ENCODE data around the gene CCBE1.

CCBE1 gene

GRCh38 chr18:59565957-59566356, 131.3 kb downstream of the CCBE1 start:
- DNase-seq, result no peak

GRCh38 chr18:59564561-59564960, 132.7 kb downstream of the CCBE1 start:
- no peak for DNase-seq

- DNase-seq, result no peak
Measured at GRCh38 chr18:59563176-59563785, 133.9 kb downstream of the CCBE1 start.

DNA sequence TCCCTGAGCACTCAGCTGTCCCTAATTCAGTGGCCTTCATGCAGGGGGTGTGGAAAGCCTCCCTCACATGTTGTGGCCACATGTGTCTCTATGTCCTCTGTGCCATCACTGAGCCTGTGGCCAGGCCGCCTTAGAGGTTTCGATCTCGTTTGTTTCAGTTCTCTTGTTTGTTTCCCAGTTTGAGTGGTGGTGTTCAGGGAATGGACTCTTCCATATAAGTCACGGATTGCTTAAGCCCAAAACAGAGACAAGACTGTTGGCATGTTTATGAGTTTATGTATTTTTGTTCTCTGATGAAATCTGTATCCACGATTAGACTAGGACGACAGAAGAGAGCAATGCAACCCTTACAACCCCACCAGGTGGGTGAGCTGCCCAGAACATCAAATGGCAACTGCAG, 134.5 kb downstream of the CCBE1 start:
- DNase-seq, result no peak

- no peak for DNase-seq
Measured at GRCh38 chr18:59561612-59562011, 135.6 kb downstream of the CCBE1 start.

DNA sequence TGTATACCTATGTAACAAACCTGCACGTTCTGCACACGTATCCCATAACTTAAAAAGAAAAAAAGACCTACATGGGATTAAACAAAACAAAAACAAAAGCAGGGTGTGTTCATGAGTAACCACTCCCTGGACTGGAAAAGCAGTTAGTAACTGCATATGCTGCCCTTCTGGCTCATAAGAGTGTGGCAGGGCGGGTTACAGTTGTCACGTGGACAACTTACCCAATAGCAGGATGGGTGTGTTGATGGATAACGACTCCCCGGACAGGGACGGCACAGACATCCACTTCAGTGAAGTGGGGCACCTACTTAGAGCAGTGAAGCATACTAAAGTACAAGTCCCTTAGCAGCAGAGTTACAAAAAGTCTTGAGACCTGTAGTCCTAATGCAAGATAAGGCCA, 136.7 kb downstream of the CCBE1 start:
- DNase-seq, result no peak

GRCh38 chr18:59559528-59559927, 137.7 kb downstream of the CCBE1 start:
- DNase-seq, result no peak

DNA sequence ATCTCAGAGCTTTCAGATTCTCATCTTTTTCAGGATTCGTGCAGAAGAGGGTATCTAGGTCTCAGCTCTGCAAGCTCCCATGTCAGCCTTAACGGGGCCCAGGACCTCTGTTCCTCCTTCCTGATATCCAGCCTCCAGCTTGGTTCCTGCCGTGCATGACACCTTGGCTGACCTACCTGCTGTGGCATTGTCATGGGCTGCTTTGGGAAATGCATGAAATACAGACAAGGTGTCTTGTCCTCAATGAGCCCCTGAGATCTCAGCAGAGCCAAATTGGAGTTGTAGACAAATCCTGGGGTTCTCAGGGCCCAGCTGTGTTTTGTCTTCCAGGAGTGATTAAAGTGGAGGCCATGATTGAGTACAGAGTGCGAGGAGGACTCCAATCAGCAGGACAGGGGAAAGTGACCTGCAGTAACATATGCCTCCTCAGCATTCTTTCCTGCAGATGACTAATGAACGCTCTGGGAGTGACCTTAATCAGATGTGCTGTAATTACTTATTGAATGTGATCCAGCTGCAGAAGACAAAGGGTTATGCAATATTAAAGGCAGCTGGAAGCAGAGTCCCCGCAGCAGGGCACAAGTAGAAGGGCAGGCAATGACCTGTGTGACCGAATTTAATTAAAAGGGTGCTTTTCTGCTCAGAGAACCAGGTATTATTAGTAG, 141.1 kb downstream of the CCBE1 start:
- DNase-seq, result no peak

GRCh38 chr18:59554796-59555335, 142.4 kb downstream of the CCBE1 start:
- DNase-seq, result no peak

DNA sequence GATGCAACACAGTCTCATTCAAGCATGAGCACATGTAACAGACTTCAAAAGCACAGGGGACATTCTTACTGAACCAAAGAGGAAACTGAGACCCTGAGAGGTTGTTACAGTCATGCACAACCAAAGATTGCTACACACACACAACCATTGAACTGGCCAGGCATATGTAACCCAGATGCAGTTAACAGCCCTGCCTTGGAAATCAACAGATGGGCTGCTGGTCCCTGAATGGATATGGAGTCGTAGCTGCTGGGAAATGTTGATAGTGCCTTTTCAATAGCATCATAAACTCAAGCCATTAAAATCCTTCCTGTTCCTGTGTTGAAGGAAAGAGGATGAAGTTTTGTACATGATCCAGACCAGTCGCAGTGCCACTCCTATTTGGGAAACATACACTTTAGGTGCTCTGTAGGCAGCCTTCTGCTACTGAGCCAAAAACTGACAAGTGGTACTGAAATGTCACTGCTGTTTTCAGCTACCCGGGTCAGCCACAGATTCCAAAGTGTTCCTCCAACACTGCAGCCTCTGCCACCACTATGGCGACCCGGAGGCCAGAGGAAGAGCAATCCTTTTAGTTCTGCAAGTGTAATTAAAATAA, 143.9 kb downstream of the CCBE1 start:
- DNase-seq, result no peak

DNA sequence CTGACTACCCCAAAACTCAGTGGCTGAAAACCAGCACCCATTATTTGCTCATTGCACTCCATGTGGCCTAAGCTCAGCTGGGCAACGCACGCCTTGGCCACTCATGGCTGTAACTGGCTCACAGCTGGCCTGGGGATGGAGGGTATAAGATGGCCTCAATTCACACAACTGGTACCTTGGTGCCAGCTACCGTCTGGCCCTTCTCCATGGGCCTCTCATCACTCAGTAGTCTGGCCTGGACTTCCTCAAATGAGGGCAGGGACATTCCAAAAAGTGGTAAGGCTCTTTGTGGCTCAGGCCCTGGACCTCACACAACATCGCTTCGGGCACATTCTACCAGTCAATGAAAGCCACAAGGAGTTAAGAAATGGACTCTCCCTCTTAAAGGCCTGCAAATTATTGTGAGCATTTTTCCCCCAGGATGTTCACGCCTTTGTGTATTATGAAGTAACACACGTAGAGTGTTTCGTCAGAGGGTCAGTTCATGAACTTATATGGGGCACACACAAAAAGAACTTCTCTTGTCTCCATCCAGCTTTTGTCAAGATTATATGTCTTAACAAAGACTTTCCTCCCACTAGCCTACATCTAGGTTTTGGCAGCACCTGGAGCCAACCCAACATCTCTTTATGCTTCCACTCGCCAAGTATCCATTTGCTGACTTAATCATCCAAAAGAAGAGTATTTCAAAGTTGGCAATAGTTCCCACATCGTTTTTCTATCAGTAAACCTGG, 145.2 kb downstream of the CCBE1 start:
- DNase-seq, result no peak

- no peak for DNase-seq
Measured at GRCh38 chr18:59550174-59550516, 147.1 kb downstream of the CCBE1 start.

DNA sequence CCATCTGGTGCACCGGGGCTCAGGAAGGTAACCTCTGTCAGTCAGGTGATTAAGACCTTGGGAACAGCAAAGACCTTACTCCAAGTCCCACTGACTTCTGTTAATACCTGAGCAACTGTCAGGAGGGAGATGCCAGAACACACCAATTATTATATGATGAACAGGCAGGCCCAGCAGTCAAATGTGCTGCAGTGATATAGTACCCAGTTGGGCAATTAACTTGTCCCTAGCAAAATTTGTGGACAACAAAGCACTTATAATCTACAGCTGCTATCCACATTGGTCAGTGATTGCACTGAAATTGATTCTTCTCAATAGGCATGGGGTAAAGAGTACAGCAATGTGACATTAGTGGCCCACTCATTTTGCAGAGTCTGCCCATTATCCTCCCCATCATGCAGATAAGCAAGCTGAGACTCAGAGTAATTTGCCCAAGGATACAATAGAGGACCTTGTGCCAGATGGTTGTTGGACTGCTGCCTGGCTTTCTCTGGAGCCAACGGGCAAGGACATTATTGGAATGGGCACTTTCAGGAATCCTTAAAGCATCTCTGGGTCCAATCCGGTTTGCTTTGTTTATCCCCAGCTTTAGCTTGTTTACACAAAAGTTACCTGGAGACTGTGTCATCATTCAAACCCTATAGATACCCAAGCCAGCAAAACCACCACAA, 147.6 kb downstream of the CCBE1 start:
- DNase-seq, result no peak

DNA sequence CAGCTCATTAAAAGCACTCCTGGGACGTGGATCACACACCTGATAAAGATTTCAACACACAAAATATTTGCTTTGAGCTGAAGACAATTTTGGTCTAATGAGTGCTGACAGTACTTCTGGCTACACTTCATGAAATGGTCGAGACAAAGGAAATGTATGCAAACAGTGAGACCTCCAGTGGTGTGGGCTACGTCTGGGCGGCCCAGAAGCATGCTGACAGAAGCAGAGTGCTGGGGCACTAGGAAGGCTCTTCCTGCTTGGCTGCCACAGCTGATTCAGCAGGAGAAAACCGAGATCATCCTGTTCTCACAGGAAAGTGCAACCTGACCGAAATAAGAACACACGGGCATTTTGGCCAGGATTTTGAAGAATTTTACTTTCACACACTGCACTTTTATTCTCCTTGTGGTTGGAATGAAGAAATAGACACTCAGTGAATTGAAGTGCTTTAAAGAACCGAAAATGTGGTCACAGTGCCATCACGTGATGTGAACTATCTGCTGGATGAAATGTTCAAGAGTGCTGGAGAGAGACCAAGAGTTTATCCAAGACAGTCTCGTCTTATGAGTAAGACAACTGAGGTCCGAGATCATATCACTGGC, 149.5 kb downstream of the CCBE1 start:
- DNase-seq, result no peak

- DNase-seq, result no peak
Measured at GRCh38 chr18:59546188-59546587, 151.0 kb downstream of the CCBE1 start.

DNA sequence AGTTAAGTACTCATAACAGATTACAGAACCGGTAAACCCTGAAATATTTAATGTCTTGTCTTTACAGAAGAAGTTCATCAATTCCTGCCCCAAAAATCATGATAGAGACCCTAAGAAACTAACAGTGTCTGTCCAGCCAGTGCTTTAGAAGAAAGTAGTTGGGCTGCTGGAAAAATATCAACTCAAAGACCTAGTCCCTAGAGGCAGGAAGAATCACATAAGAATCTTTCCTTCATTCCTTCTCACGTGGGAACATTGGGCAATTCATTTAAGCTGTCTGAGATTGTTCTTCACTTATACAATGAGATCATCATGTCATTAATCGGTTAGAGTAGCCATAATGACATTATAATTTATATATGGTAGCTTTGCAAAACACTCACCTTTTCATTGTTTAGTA, 156.4 kb downstream of the CCBE1 start:
- no peak for DNase-seq

DNA sequence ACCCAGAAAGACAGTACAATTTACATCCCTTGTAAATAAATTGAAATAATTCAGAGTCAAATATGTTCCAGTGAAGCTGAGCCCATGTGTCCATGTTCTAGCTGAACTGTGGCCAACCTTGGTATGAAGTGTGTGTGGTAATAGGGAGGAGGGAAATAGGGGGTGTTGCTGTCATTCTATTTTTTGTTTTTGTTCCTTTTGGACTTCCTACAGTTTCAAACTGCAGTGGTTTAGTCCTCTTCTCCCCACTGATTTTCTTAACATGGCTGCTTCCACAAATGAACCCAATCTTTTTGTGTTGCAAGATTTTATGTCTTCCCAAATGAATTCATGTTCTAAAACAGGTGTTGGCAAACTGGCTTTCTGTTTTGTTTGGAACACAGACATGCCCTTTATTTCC, 156.9 kb downstream of the CCBE1 start:
- no peak for DNase-seq

GRCh38 chr18:59539108-59539507, 158.1 kb downstream of the CCBE1 start:
- no peak for DNase-seq

- DNase-seq, result no peak
Measured at GRCh38 chr18:59537579-59537978, 159.6 kb downstream of the CCBE1 start.

GRCh38 chr18:59536166-59536565, 161.1 kb downstream of the CCBE1 start:
- DNase-seq, result no peak

GRCh38 chr18:59535055-59535454, 162.2 kb downstream of the CCBE1 start:
- no peak for DNase-seq

- no peak for DNase-seq
Measured at GRCh38 chr18:59528866-59529265, 168.4 kb downstream of the CCBE1 start.
